ENCODE results near the gene ARL6IP6.

The ARL6IP6 gene

DNA sequence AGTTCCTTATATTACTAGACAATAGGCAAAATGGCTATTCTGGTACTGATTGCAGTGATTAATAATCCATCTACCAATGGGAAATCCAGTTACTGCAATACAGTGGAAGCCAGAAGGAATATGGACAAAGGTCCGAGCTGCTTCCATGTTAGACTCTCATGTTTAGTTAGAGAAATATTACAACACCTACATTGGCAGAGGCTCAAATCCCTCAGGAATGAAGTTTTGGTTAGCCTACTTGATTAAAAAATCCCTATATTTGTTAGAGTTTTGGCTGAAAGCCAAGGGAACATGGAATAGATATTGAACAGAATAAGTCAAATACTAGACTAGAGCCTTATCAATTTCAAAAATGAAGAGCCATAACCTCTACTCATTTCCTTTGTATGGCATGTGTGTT is 48.5 kb downstream of the ARL6IP6 start:
- H3K4me3 ChIP-seq (ENCODE audit: low read depth, low read length): no peak overlapping the region

DNA sequence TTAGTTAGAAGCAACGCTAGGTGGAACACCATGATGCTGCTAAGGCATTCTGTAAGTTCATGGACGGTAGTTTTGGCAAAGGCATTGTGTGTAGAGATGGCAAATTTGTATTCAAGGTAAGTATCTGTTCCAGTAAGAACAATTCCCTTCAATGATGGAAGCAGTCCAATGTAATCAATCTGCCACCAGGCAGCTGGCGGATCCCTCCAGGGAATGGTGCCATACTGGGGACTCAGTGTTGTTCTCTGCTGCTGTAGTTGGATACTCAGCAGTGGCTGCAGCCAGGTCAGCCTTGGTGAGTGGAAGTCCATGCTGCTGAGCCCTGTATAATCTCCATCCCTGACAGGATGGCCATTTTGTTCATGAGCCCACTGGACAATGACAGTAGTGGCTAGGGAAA is 62.8 kb downstream of the ARL6IP6 start:
- H3K4me3 ChIP-seq (ENCODE audit: low read depth, low read length): no peak overlapping the region
- TF ChIP-seq, protein P1, sequence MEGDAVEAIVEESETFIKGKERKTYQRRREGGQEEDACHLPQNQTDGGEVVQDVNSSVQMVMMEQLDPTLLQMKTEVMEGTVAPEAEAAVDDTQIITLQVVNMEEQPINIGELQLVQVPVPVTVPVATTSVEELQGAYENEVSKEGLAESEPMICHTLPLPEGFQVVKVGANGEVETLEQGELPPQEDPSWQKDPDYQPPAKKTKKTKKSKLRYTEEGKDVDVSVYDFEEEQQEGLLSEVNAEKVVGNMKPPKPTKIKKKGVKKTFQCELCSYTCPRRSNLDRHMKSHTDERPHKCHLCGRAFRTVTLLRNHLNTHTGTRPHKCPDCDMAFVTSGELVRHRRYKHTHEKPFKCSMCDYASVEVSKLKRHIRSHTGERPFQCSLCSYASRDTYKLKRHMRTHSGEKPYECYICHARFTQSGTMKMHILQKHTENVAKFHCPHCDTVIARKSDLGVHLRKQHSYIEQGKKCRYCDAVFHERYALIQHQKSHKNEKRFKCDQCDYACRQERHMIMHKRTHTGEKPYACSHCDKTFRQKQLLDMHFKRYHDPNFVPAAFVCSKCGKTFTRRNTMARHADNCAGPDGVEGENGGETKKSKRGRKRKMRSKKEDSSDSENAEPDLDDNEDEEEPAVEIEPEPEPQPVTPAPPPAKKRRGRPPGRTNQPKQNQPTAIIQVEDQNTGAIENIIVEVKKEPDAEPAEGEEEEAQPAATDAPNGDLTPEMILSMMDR (IDR thresholded peaks at IDR 0.05; ENCODE audit: borderline replicate concordance, insufficient read depth, low read depth, low read length): no peak

More for the DNA sequence above, 48.5 kb downstream of the ARL6IP6 start:
- TF ChIP-seq, protein P1 (IDR thresholded peaks at IDR 0.05; ENCODE audit: borderline replicate concordance, insufficient read depth, low read depth, low read length): no peak

DNA sequence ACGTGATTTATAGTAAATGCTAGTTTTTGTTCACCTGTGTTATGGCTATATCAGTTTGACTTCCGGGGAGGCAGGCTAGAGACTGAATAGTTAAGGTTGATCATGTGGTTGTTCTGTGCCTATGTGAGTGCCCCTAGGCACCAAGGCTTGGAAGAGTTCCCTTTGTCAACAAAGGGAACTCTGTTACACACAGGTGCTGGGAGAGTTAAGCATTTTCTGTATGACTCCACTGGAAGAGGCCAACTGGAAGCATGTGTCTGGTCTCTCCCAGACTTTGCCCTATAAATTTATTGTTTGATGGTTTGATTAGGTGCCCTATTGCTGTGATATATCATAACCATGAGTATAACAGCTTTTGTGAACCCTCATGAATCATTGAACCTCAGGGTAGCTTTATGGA is 63.8 kb downstream of the ARL6IP6 start:
- TF ChIP-seq, protein P1 (IDR thresholded peaks at IDR 0.05; ENCODE audit: borderline replicate concordance, insufficient read depth, low read depth, low read length): no peak
- no peak overlapping the region for H3K4me3 ChIP-seq (ENCODE audit: low read depth, low read length)

DNA sequence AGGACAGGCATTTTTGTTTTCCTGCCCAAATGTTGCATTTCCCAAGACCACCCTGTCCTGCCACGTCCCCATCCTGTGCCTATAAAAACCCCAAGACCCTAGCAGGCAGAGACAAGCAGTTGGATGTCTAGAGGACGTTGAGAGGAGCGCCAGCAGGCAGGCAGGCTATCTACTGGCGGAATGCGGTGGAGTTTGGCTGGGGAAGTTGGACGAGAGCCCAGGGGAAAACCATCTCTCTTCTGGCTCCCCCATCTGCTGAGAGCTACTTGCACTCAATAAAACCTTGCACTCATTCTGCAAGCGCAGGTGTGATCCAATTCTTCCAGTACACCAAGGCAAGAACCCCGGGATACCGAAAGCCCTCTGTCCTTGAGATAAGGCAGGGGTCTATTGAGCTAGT is 72.5 kb downstream of the ARL6IP6 start:
- TF ChIP-seq, protein P1 (IDR thresholded peaks at IDR 0.05; ENCODE audit: borderline replicate concordance, insufficient read depth, low read depth, low read length): no peak
- no peak overlapping the region for H3K4me3 ChIP-seq (ENCODE audit: low read depth, low read length)

DNA sequence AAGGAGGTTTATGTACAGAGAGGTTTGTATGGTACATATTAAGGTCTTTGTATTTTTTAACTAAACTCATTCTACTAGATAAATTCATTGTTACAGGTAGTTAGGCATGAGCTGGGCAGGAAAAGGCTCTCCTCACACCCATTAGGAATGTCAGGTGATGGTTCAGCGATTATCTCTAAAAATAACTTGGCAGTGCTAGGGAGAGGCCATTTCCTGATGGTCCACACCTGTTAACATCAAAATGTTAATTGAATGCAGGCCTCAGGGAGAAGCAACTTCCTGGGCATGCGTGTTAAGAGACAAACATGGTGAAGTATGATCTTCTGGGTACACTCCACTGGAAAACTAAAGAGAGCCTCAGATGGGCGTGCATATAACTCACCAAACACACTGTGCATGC is 73.6 kb downstream of the ARL6IP6 start:
- no peak overlapping the region for H3K4me3 ChIP-seq (ENCODE audit: low read depth, low read length)
- TF ChIP-seq, protein P1 (IDR thresholded peaks at IDR 0.05; ENCODE audit: borderline replicate concordance, insufficient read depth, low read depth, low read length): no peak

DNA sequence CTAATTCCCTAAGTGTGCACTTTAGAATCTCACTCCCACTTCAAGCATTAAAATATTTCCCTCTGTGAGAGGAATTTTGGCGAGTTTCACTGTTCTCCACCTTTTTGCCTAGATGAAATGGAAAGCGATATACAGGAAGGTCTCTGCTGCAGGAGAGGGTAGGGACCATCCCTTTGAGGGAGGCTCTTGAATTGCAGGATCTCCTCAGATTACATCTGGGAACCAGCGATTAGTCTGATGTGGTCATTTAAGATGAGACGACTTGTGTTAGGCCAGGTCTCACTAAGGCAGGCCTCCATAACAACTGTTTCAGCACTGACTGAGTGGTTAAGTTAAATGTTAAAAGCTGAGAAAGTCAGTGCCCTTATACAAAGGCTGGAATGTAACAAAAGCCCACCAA is 74.6 kb downstream of the ARL6IP6 start:
- no peak overlapping the region for H3K4me3 ChIP-seq (ENCODE audit: low read depth, low read length)
- TF ChIP-seq, protein P1 (IDR thresholded peaks at IDR 0.05; ENCODE audit: borderline replicate concordance, insufficient read depth, low read depth, low read length): no peak

DNA sequence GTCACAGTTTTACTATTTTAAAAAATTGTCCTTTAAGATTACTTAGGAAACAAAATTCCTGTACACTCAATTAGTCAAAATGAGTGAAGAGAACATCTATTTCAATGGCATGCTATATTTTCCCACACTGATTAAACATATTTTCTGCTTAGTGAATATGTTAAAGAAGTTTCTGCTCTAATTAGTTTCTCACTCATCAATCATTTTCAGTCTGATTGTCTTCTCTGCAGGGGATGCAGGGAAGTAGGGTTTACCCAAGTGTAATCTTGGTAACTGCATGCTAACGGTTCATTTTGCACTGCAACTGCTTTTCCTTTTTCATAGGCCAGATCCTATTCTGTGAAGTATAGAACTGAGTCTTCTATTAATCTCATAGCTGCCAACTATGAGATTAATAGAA is 78.5 kb downstream of the ARL6IP6 start:
- H3K4me3 ChIP-seq (ENCODE audit: low read depth, low read length): no peak overlapping the region
- TF ChIP-seq, protein P1 (IDR thresholded peaks at IDR 0.05; ENCODE audit: borderline replicate concordance, insufficient read depth, low read depth, low read length): no peak

Data from GM12875 (cell line).